ENCODE data around the gene SLC9A5.
A peak's percentile ranks its signal among the peaks of the same experiment; 100 is the strongest.

Gene SLC9A5

DNA sequence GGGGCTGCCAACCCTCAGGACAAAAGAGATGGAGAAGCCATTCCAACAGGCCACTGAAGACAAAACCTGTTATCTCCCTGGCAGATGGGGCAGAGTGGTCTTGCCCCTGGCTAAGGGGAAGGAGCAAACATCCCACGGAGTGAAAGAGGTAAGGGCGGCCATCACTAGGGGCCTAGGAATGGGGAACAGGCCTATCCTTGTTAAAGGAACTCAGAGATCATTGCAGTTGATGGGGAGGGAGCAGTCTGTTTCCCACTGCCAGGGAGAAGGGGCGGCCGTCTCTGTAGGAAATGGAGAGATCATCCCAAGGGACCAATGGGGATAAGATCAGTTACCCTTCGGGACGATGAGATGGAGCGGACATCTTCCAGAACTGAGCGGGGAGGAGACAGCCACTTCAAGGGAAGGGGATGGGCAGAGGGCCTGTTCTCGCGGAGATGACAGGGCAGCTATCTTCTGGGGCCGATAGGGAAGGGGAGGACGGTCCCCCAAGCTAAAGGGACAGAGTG lies 22.4 kb upstream of the SLC9A5 start:
- Histone ChIP-seq H3K27me3 (replicated peaks; ENCODE audit: control insufficient read depth, insufficient read depth, low read length) (no peaks in the 10 kb centered on the region), H3K36me3 (ENCODE audit: control insufficient read depth, insufficient read depth, low read length) (peaks cover 26% of the 10 kb centered on the region), H3K4me3 (replicated peaks; ENCODE audit: low read depth, low read length) (peak overlapping the region; percentile 85)
- TF ChIP-seq, protein P1, sequence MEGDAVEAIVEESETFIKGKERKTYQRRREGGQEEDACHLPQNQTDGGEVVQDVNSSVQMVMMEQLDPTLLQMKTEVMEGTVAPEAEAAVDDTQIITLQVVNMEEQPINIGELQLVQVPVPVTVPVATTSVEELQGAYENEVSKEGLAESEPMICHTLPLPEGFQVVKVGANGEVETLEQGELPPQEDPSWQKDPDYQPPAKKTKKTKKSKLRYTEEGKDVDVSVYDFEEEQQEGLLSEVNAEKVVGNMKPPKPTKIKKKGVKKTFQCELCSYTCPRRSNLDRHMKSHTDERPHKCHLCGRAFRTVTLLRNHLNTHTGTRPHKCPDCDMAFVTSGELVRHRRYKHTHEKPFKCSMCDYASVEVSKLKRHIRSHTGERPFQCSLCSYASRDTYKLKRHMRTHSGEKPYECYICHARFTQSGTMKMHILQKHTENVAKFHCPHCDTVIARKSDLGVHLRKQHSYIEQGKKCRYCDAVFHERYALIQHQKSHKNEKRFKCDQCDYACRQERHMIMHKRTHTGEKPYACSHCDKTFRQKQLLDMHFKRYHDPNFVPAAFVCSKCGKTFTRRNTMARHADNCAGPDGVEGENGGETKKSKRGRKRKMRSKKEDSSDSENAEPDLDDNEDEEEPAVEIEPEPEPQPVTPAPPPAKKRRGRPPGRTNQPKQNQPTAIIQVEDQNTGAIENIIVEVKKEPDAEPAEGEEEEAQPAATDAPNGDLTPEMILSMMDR (IDR thresholded peaks at IDR 0.05; ENCODE audit: insufficient read depth, low read length, poor library complexity, severe bottlenecking): no peak
- DNase-seq (ENCODE audit: extremely low read depth, insufficient read length): no peak

DNA sequence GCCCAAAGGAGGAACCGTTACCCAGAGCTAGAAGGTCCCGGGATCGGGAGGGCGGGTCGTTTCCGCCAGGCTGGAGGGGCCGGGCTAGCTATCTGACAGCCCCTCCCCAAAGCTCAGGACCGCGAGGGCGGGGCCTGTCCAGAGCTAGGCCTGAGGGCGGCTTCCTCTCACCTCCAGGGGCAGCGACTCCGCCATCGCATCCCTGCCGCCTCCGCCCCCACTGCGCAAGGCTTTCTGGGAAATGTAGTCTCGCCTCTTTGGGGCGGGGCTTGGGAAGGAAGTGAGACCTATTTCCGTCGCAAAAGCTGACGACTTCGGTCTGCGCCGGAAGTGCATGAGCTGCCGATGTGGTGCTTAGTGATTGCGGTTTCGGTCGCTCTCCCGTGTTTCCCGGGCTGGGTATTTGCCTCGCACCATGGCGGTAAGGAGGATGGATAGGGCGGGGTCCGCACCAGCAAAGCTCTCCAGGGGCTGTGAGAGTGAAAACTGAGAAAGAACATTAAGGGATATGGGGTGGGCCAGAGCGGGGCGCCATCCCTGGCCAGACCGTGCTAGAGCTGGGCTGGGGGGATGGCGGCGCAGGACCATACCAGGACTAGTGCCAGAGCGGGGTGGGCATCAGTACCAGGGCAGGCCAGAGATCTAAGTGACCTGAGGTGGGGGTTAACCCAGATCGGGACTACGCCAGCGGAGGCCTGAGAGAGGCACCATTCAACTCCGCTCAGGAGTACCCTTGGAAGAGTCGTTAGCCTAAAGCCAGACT lies 21.8 kb upstream of the SLC9A5 start, which contains the start of gene TMEM208:
Gene TMEM208, plus strand, starts transcription at position 327 of the 763 bp plus-strand sequence. Its CDS starts 89 bp downstream, at position 416.
- peak; percentile 96 for DNase-seq (ENCODE audit: extremely low read depth, insufficient read length)
- TF ChIP-seq, protein P1 (IDR thresholded peaks at IDR 0.05; ENCODE audit: insufficient read depth, low read length, poor library complexity, severe bottlenecking): peak; percentile 24
- peak within 1 kb of the TSS; percentile 85 for H3K4me3 ChIP-seq (replicated peaks; ENCODE audit: low read depth, low read length)

DNA sequence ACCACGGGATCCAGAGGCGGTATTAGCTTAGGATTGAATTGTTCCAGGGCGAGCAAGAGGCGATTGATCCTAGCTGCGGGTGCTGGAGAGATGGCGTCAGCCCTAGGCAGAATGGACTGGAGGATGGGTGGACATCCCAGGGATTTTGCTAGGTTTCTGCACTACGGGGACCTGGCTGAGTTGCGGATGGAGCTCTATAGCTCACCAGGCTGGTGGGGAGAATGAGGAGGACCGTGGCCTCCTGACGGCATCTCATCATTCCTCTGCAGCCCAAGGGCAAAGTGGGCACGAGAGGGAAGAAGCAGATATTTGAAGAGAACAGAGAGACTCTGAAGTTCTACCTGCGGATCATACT lies 21.2 kb upstream of the SLC9A5 start:
- Histone ChIP-seq H3K4me3 (replicated peaks; ENCODE audit: low read depth, low read length) (peak overlapping the region; percentile 85), H3K27me3 (replicated peaks; ENCODE audit: control insufficient read depth, insufficient read depth, low read length) (no peaks in the 10 kb centered on the region), H3K36me3 (ENCODE audit: control insufficient read depth, insufficient read depth, low read length) (peaks cover 34% of the 10 kb centered on the region)
- no peak for DNase-seq (ENCODE audit: extremely low read depth, insufficient read length)
- TF ChIP-seq, protein P1 (IDR thresholded peaks at IDR 0.05; ENCODE audit: insufficient read depth, low read length, poor library complexity, severe bottlenecking): no peak

More for the DNA sequence above, 21.8 kb upstream of the SLC9A5 start, which contains the start of gene TMEM208:
- Histone ChIP-seq H3K36me3 (ENCODE audit: control insufficient read depth, insufficient read depth, low read length) (peaks cover 32% of the 10 kb centered on the region), H3K27me3 (replicated peaks; ENCODE audit: control insufficient read depth, insufficient read depth, low read length) (no peaks in the 10 kb centered on the region)

DNA sequence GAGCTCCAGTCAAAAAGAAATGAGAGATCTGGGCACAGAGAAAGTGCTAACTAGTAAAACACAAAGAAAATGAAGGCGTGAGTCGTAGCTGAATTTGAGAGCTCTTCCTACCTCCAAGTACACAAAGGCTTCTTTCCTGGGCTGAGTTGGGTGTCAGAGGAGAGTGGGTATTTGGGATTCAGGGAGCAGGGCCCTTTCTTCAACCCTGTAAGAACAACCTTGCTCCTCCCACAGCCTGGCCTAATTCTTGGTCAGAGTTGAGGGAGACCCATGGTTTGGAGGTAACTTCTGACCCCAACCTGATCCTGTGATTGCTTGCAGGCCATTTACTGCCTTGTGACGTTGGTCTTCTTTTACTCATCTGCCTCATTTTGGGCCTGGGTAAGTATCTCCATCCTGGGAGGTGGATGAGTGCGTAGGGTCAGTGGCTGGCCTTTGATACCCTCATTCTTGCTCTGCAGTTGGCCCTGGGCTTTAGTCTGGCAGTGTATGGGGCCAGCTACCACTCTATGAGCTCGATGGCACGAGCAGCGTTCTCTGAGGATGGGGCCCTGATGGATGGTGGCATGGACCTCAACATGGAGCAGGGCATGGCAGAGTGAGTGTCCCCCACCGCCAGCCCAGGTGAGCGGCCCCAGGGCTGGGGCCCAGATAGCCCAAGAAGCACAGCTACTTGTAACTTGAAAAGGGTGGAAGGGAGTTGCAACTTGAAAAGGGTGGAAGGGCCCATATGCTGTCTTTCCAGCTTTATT lies 20.6 kb upstream of the SLC9A5 start:
- Histone ChIP-seq H3K4me3 (replicated peaks; ENCODE audit: low read depth, low read length) (peak overlapping the region; percentile 85), H3K36me3 (ENCODE audit: control insufficient read depth, insufficient read depth, low read length) (peaks cover 34% of the 10 kb centered on the region), H3K27me3 (replicated peaks; ENCODE audit: control insufficient read depth, insufficient read depth, low read length) (no peaks in the 10 kb centered on the region)
- DNase-seq (ENCODE audit: extremely low read depth, insufficient read length): no peak
- TF ChIP-seq, protein P1 (IDR thresholded peaks at IDR 0.05; ENCODE audit: insufficient read depth, low read length, poor library complexity, severe bottlenecking): no peak

DNA sequence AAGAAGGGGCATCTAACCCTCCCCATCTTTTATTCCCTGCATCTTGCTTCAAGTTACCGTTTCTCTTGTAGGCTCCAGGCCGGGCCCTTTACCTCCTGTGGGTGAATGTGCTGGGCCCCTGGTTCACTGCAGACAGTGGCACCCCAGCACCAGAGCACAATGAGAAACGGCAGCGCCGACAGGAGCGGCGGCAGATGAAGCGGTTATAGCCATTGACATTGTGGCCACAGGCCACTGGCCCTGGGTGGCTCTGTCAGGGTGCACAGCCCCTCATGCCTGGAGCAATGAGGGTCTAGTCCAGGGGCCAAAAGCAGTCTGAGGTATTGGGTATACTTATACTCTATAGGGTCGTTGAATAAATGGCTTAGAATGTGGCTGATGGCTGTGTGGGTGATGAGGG lies 19.9 kb upstream of the SLC9A5 start:
- DNase-seq (ENCODE audit: extremely low read depth, insufficient read length): no peak
- no peak overlapping the region for H3K4me3 ChIP-seq (replicated peaks; ENCODE audit: low read depth, low read length)
- no peaks in the 10 kb centered on the region for H3K27me3 ChIP-seq (replicated peaks; ENCODE audit: control insufficient read depth, insufficient read depth, low read length)
- peaks cover 38% of the 10 kb centered on the region for H3K36me3 ChIP-seq (ENCODE audit: control insufficient read depth, insufficient read depth, low read length)
- TF ChIP-seq, protein P1 (IDR thresholded peaks at IDR 0.05; ENCODE audit: insufficient read depth, low read length, poor library complexity, severe bottlenecking): no peak

Data from GM06990 (cell line).